Astrocyte of the spinal cord (primary cell): ENCODE measurements around the gene PIK3CG.

ENCODE experiments used
- DNase-seq: peaks from one replicate; pipeline ENCODE4 v3.0.0; 2011; ENCODE audit warnings: low read depth, low spot score
- H3K4me3 ChIP-seq: 2 replicates; pipeline ENCODE4 v1.5.1; 2011; ENCODE audit warnings: low read depth, mild to moderate bottlenecking, low read length, moderate library complexity
- in situ Hi-C: cut with HindIII; loops from 2 replicates; pipeline ENCODE4 v1.10.0; 2017; ENCODE audit warnings: low sequenced_read_pairs
- TF ChIP-seq, protein P1 (sequence below): IDR thresholded peaks from 2 replicates; pipeline ENCODE4 v1.5.1; 2012; ENCODE audit warnings: low read depth, mild to moderate bottlenecking, low read length, inconsistent platforms

PIK3CG gene

DNA sequence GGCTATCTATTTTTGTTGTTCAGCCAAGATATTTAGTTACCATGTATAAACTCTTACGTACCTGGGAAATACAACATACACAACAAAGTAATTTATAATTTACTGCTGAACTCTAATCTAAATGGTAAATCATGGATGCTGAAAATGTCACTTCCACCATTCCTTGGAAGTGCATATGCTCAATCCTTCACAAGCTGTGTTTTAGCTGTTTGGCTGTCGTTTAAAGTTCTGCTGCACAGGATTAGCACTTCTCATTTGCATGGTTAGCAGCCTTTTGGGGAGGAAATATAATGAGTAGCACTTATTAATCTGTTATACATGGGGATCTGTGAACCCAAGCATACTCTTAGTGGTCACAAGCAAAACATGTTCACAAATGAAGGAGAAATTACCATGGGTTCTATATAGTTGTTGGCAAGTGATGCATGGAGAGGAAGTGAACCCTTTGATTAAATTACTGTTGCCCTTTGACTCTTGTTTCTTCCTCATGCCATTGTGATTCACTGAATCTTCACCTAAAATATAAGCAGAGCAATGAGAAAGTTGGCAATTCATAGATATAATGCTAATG is 18.5 kb downstream of the PIK3CG start:
- TF ChIP-seq, protein P1, sequence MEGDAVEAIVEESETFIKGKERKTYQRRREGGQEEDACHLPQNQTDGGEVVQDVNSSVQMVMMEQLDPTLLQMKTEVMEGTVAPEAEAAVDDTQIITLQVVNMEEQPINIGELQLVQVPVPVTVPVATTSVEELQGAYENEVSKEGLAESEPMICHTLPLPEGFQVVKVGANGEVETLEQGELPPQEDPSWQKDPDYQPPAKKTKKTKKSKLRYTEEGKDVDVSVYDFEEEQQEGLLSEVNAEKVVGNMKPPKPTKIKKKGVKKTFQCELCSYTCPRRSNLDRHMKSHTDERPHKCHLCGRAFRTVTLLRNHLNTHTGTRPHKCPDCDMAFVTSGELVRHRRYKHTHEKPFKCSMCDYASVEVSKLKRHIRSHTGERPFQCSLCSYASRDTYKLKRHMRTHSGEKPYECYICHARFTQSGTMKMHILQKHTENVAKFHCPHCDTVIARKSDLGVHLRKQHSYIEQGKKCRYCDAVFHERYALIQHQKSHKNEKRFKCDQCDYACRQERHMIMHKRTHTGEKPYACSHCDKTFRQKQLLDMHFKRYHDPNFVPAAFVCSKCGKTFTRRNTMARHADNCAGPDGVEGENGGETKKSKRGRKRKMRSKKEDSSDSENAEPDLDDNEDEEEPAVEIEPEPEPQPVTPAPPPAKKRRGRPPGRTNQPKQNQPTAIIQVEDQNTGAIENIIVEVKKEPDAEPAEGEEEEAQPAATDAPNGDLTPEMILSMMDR = no peak
- no peak overlapping the region for H3K4me3 ChIP-seq
- in situ Hi-C loops = no loop called here
- DNase-seq = no peak

DNA sequence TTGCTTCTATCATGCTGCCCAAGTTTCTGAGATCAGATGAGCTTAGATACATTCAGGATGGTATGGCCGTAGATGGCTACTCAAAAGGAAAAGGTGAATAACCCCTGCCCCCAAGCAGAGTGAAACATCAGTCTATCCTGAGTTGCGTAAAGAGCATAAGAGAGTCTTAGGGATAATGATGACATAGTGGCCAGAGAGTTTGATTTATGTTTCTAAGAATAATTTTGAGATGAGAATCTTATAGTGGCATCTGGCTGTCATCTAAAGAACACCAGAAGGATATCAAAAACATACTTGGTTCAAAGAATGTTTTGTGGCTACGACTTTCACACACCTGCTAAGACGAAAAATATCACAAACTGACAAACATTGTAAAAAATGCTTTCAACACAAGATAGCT is 20.6 kb downstream of the PIK3CG start:
- H3K4me3 ChIP-seq = no peak overlapping the region
- in situ Hi-C loops = no loop called here
- DNase-seq = no peak
- TF ChIP-seq, protein P1 = no peak

DNA sequence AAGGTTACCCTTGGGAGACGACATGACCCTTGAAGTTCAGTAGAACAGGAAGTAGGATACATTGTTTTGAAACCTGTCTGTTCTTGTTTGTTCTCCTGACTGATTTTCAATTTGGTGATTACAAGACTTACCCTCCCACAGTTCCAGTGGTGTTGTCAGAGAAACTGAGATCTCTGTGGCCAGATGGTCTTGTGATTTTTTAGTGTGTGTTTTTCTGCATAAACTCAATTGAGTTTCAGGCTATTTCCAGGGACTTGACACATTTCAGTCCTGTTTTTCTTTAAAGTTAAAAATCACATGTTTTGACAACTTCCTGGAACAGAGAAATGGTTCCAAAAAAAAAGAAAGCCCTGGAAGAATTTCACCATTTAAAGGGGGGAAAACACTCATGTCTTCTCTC is 22.3 kb downstream of the PIK3CG start:
- TF ChIP-seq, protein P1 = no peak
- no peak overlapping the region for H3K4me3 ChIP-seq
- DNase-seq = no peak
- in situ Hi-C loops = no loop called here

DNA sequence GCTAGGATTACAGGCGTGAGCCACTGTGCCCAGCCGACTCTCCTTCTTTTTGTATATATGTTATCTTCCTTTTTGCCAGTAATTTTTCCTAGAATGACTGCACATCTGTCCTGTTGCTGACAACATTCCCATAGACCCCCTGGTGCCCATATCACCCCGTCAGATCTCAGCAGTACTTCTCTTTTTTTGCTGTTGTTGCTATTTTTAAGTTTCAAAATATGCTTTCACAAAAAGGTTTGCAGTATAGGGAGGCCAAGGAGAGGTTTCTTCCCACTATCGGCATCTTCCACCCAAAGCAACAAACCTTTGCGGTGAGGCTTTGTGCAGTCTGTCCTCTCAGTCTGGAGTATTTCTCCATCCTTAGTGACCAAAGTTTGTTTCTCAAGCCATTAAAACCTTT is 23.1 kb downstream of the PIK3CG start:
- no peak overlapping the region for H3K4me3 ChIP-seq
- TF ChIP-seq, protein P1 = no peak
- in situ Hi-C loops = no loop called here
- DNase-seq = no peak

DNA sequence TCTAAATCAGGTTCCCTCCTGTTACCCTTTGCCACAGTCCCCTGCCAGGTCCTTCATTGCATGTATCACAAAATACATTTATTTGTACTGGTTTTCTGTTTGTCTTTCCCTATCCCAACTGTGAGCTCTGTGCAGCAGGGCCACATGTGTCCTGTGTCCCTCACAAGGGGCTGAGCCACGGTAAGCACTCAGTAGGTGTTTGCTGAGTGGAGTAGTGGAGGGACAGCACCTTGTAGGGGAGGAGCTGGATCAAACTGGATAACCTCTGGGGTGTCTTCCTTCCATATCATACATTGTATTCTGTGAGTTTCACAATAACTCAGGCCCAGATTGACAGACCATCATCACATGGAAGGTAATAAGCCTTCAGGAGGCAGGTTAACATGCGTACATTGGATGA is 25.9 kb downstream of the PIK3CG start:
- in situ Hi-C loops = no loop called here
- TF ChIP-seq, protein P1 = no peak
- H3K4me3 ChIP-seq = no peak overlapping the region
- no peak for DNase-seq

DNA sequence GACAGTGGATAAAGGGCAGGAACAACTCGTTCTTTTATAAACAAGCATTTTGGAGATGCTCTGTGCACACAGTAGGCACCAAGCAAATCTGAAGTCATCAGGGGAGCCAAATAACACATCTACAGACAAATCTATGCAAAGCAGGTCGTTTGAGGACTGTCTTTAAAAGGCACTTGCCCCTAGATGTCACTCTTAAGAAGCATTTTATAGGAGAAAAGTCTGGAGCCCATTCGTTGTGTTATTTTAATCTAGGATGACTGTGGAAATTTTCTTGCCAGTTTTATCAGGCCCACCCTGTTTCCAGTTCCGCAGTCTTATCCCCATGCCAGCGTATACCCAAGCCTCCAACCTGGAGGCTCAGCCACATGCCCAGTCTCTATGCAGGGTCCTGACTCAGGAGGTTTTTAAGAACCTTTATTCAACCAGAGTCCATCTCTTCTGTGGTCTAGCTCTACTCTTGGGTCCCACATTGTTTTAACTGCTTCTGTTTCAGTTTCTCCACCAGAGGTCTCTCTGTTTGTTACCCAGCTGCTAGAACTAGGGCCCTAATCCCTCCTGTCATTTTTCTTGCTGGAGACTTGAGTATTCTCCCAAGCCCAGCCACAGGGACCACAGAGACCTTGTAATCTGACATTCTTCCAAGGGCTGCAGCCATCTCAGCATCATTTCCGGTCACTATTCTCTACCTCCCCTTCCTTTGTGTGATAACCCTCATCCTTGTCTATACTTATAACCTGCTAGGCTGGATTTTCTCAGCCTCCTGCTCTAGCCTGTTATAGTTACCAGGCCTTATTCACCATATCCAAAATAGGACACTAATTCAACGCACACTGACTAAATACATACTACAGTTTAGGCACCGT is 26.7 kb downstream of the PIK3CG start:
- H3K4me3 ChIP-seq = no peak overlapping the region
- DNase-seq = no peak
- in situ Hi-C loops = no loop called here
- TF ChIP-seq, protein P1 = no peak
